ENCODE measurements around the gene PSMD13.

The PSMD13 gene

GRCh38 chr11:270451-271318, 33.9 kb downstream of the PSMD13 start:
- TF ChIP-seq CTCF (IDR thresholded peaks at IDR 0.05; ENCODE audit: low read depth, low read length, missing control alignments): no peak
- DNase-seq (ENCODE audit: extremely low read depth, low read depth): no peak
- H3K4me3 ChIP-seq (replicated peaks; ENCODE audit: low read depth, low read length): no peak overlapping the region

GRCh38 chr11:271319-271715, 34.5 kb downstream of the PSMD13 start:
- no peak for TF ChIP-seq CTCF (IDR thresholded peaks at IDR 0.05; ENCODE audit: low read depth, low read length, missing control alignments)
- no peak for DNase-seq (ENCODE audit: extremely low read depth, low read depth)
- H3K4me3 ChIP-seq (replicated peaks; ENCODE audit: low read depth, low read length): no peak overlapping the region

- no peak for TF ChIP-seq CTCF (IDR thresholded peaks at IDR 0.05; ENCODE audit: low read depth, low read length, missing control alignments)
- no peak for DNase-seq (ENCODE audit: extremely low read depth, low read depth)
- no peak overlapping the region for H3K4me3 ChIP-seq (replicated peaks; ENCODE audit: low read depth, low read length)
These were observed 35.6 kb downstream of the PSMD13 start for GRCh38 chr11:272195-272930.

- no peak overlapping the region for H3K4me3 ChIP-seq (replicated peaks; ENCODE audit: low read depth, low read length)
- no peak for TF ChIP-seq CTCF (IDR thresholded peaks at IDR 0.05; ENCODE audit: low read depth, low read length, missing control alignments)
- no peak for DNase-seq (ENCODE audit: extremely low read depth, low read depth)
These were observed 36.1 kb downstream of the PSMD13 start for GRCh38 chr11:272931-273198.

GRCh38 chr11:276219-276618, 39.4 kb downstream of the PSMD13 start:
- no peak overlapping the region for H3K4me3 ChIP-seq (replicated peaks; ENCODE audit: low read depth, low read length)
- no peak for DNase-seq (ENCODE audit: extremely low read depth, low read depth)
- TF ChIP-seq CTCF (IDR thresholded peaks at IDR 0.05; ENCODE audit: low read depth, low read length, missing control alignments): no peak

GRCh38 chr11:278001-278951, 41.5 kb downstream of the PSMD13 start, which contains the start of gene NLRP6:
TSS of gene NLRP6 (plus strand) at chr11:278407. CDS start at chr11:278570, 163 bp downstream.
- H3K4me3 ChIP-seq (replicated peaks; ENCODE audit: low read depth, low read length): no peak within 1 kb of the TSS
- no peak for TF ChIP-seq CTCF (IDR thresholded peaks at IDR 0.05; ENCODE audit: low read depth, low read length, missing control alignments)
- DNase-seq (ENCODE audit: extremely low read depth, low read depth): no peak

Measured in HFF-Myc (cell line).